Activated naive CD4-positive, alpha-beta T cell treated with anti-CD3 and anti-CD28 coated beads, Interleukin-2, amount 10 ng/mL, durations not matched to agents 7 days and 5 days (primary cell): ENCODE results near the gene EML4.
"Not testable (repeated sequence)": the region's sequence is repeated elsewhere in the genome, so short reads cannot be mapped to it uniquely, and the experiment has no call there.

Experiments
- CTCF ChIA-PET: fragments of 350-600 bp; sonication (Branson Sonifier 250); formaldehyde crosslinking; loops from one replicate; lab custom pipeline; 2021; ENCODE audit warnings: antibody characterized with exemption; lab: Charles Lee
- DNase-seq: peaks from one replicate; pipeline ENCODE4 v3.0.0-alpha.2; 2020
- H3K27ac Mint-ChIP-seq: one replicate; pipeline ENCODE4 v1.8.0; 2021; ENCODE audit warnings: mild to moderate bottlenecking, moderate library complexity, mixed read lengths
- H3K27me3 Mint-ChIP-seq: one replicate; pipeline ENCODE4 v1.8.0; 2021; ENCODE audit warnings: mild to moderate bottlenecking, mixed read lengths
- H3K36me3 Mint-ChIP-seq: one replicate; pipeline ENCODE4 v1.8.0; 2021; ENCODE audit warnings: mixed read lengths
- H3K4me1 Mint-ChIP-seq: one replicate; pipeline ENCODE4 v1.8.0; 2021; ENCODE audit warnings: mixed read lengths
- H3K4me3 Mint-ChIP-seq: one replicate; pipeline ENCODE4 v1.8.0; 2021; ENCODE audit warnings: mild to moderate bottlenecking, moderate library complexity, mixed read lengths
- H3K9me3 Mint-ChIP-seq: one replicate; pipeline ENCODE4 v1.8.0; 2021; ENCODE audit warnings: mixed read lengths

Gene EML4

GRCh38 chr2:42361728-42362283 lies 192.7 kb downstream of the EML4 start:
- Mint-ChIP-seq H3K4me1 (peaks cover 42% of the 10 kb centered on the region), H3K27me3 (no peaks in the 10 kb centered on the region), H3K36me3 (peaks cover 8% of the 10 kb centered on the region), H3K4me3 (peak overlapping the region; percentile 84), H3K9me3 (no peaks in the 10 kb centered on the region), H3K27ac (peak overlapping the region; percentile 98)
- no peak for DNase-seq
- CTCF ChIA-PET: interaction anchor here (0.7 to 2.7 kb wide), 3 partner anchors 10 to 275 kb away, joined by 3 to 9 read pairs (median 6); no protein-coding TSS in a partner anchor

GRCh38 chr2:42363413-42363812 lies 194.3 kb downstream of the EML4 start:
- no peak for DNase-seq
- Mint-ChIP-seq H3K36me3 (peaks cover under 1% of the 10 kb centered on the region), H3K27ac (no peak overlapping the region), H3K4me1 (peaks cover 36% of the 10 kb centered on the region), H3K27me3 (no peaks in the 10 kb centered on the region), H3K4me3 (no peak overlapping the region), H3K9me3 (no peaks in the 10 kb centered on the region)
- CTCF ChIA-PET: interaction anchor here (0.8 to 2.7 kb wide), 2 partner anchors 9 to 276 kb away, joined by 3 to 9 read pairs; no protein-coding TSS in a partner anchor

GRCh38 chr2:42364658-42365057 lies 195.5 kb downstream of the EML4 start:
- no peaks in the 10 kb centered on the region for H3K36me3 Mint-ChIP-seq
- no peak overlapping the region for H3K4me3 Mint-ChIP-seq
- H3K27ac Mint-ChIP-seq: no peak overlapping the region
- peaks cover 23% of the 10 kb centered on the region for H3K4me1 Mint-ChIP-seq
- no peaks in the 10 kb centered on the region for H3K27me3 Mint-ChIP-seq
- CTCF ChIA-PET: no interaction called here
- H3K9me3 Mint-ChIP-seq: no peaks in the 10 kb centered on the region
- no peak for DNase-seq

- Mint-ChIP-seq H3K27me3 (peaks cover 3% of the 10 kb centered on the region), H3K9me3 (no peaks in the 10 kb centered on the region), H3K27ac (no peak overlapping the region), H3K36me3 (no peaks in the 10 kb centered on the region), H3K4me1 (peaks cover 15% of the 10 kb centered on the region), H3K4me3 (no peak overlapping the region)
- CTCF ChIA-PET: no interaction called here
- DNase-seq: no peak
These were observed 197.3 kb downstream of the EML4 start for GRCh38 chr2:42366411-42366810.

GRCh38 chr2:42367835-42368234 lies 198.7 kb downstream of the EML4 start:
- H3K4me3 Mint-ChIP-seq: no peak overlapping the region
- peaks cover 3% of the 10 kb centered on the region for H3K27me3 Mint-ChIP-seq
- no peaks in the 10 kb centered on the region for H3K9me3 Mint-ChIP-seq
- no peaks in the 10 kb centered on the region for H3K36me3 Mint-ChIP-seq
- DNase-seq: no peak
- H3K27ac Mint-ChIP-seq: no peak overlapping the region
- H3K4me1 Mint-ChIP-seq: peaks cover 7% of the 10 kb centered on the region
- CTCF ChIA-PET: no interaction called here

GRCh38 chr2:42368817-42369531 lies 199.8 kb downstream of the EML4 start:
- CTCF ChIA-PET: no interaction called here
- no peaks in the 10 kb centered on the region for H3K9me3 Mint-ChIP-seq
- DNase-seq: no peak
- H3K36me3 Mint-ChIP-seq: no peaks in the 10 kb centered on the region
- peaks cover 7% of the 10 kb centered on the region for H3K4me1 Mint-ChIP-seq
- H3K27ac Mint-ChIP-seq: no peak overlapping the region
- H3K4me3 Mint-ChIP-seq: no peak overlapping the region
- peaks cover 3% of the 10 kb centered on the region for H3K27me3 Mint-ChIP-seq

- Mint-ChIP-seq H3K27ac (no peak overlapping the region), H3K27me3 (peaks cover 7% of the 10 kb centered on the region), H3K36me3 (no peaks in the 10 kb centered on the region), H3K9me3 (no peaks in the 10 kb centered on the region), H3K4me1 (peaks cover 7% of the 10 kb centered on the region), H3K4me3 (no peak overlapping the region)
- CTCF ChIA-PET: no interaction called here
- no peak for DNase-seq
These were observed 200.5 kb downstream of the EML4 start for GRCh38 chr2:42369532-42370229.

- peaks cover 7% of the 10 kb centered on the region for H3K4me1 Mint-ChIP-seq
These were observed 202.7 kb downstream of the EML4 start for GRCh38 chr2:42371611-42372473.

GRCh38 chr2:42372474-42373200 lies 203.5 kb downstream of the EML4 start:
- CTCF ChIA-PET: interaction anchor here (2.7 kb wide), 1 partner anchor 10 kb away, joined by 9 read pairs; the partner anchor contains the start of gene COX7A2L
- H3K27me3 Mint-ChIP-seq: peaks cover 14% of the 10 kb centered on the region
- H3K27ac Mint-ChIP-seq: no peak overlapping the region
- peaks cover 7% of the 10 kb centered on the region for H3K4me1 Mint-ChIP-seq
- H3K4me3 Mint-ChIP-seq: no peak overlapping the region
- H3K36me3 Mint-ChIP-seq: no peaks in the 10 kb centered on the region
- no peaks in the 10 kb centered on the region for H3K9me3 Mint-ChIP-seq
- no peak for DNase-seq

More at GRCh38 chr2:42371611-42372473, 202.7 kb downstream of the EML4 start:
- H3K36me3 Mint-ChIP-seq: no peaks in the 10 kb centered on the region
- CTCF ChIA-PET: interaction anchor here (2.7 kb wide), 1 partner anchor 10 kb away, joined by 9 read pairs; the partner anchor contains the start of gene COX7A2L
- no peaks in the 10 kb centered on the region for H3K9me3 Mint-ChIP-seq
- H3K4me3 Mint-ChIP-seq: no peak overlapping the region
- peaks cover 14% of the 10 kb centered on the region for H3K27me3 Mint-ChIP-seq
- H3K27ac Mint-ChIP-seq: no peak overlapping the region
- DNase-seq: no peak

GRCh38 chr2:42376758-42377157 lies 207.6 kb downstream of the EML4 start:
- H3K4me1 Mint-ChIP-seq: peaks cover 3% of the 10 kb centered on the region
- H3K4me3 Mint-ChIP-seq: no peak overlapping the region
- DNase-seq: no peak
- no peaks in the 10 kb centered on the region for H3K36me3 Mint-ChIP-seq
- H3K27me3 Mint-ChIP-seq: peaks cover 16% of the 10 kb centered on the region
- H3K9me3 Mint-ChIP-seq: no peaks in the 10 kb centered on the region
- H3K27ac Mint-ChIP-seq: no peak overlapping the region
- CTCF ChIA-PET: no interaction called here

GRCh38 chr2:42378415-42378814 lies 209.3 kb downstream of the EML4 start:
- no peak for DNase-seq
- Mint-ChIP-seq H3K27me3 (peaks cover 16% of the 10 kb centered on the region), H3K9me3 (no peaks in the 10 kb centered on the region), H3K36me3 (no peaks in the 10 kb centered on the region), H3K4me1 (no peaks in the 10 kb centered on the region), H3K27ac (no peak overlapping the region), H3K4me3 (no peak overlapping the region)
- CTCF ChIA-PET: interaction anchor here (1.3 kb wide), 1 partner anchor 12 kb away, joined by 3 read pairs; no protein-coding TSS in a partner anchor

- H3K4me1 Mint-ChIP-seq, H3K9me3 Mint-ChIP-seq, H3K4me3 Mint-ChIP-seq, DNase-seq, H3K27ac Mint-ChIP-seq, CTCF ChIA-PET, H3K36me3 Mint-ChIP-seq: not testable (repeated sequence)
- H3K27me3 Mint-ChIP-seq: peaks cover 11% of the 10 kb centered on the region
These were observed 210.9 kb downstream of the EML4 start for GRCh38 chr2:42380026-42380425.

- H3K27me3 Mint-ChIP-seq: peaks cover 5% of the 10 kb centered on the region
- CTCF ChIA-PET: interaction anchor here (0.6 kb wide), 1 partner anchor 80 kb away, joined by 3 read pairs; no protein-coding TSS in a partner anchor
- no peaks in the 10 kb centered on the region for H3K36me3 Mint-ChIP-seq
- H3K9me3 Mint-ChIP-seq: no peaks in the 10 kb centered on the region
- no peak for DNase-seq
- no peak overlapping the region for H3K4me3 Mint-ChIP-seq
- H3K4me1 Mint-ChIP-seq: no peaks in the 10 kb centered on the region
- H3K27ac Mint-ChIP-seq: no peak overlapping the region
These were observed 213.0 kb downstream of the EML4 start for GRCh38 chr2:42382144-42382543.
